ENCODE data around the gene RBM38. TPM values are rescaled to one million over a fixed set of nuclear protein-coding genes. Genes with fewer than 3 reads are reported as not detected.

The RBM38 gene
- total and polyA plus RNA-seq, 10 of the 15 experiments (the other 5 are each of a cell fraction or from before 2014, with no cell fraction given) = 0.32 to 118 (median 25.2) TPM

GRCh38 chr20:57410398-57410920 lies 19.3 kb downstream of the RBM38 start:
- Histone ChIP-seq H2AFZ (ENCODE audit: control insufficient read depth, low read depth, low read length) (no peak overlapping the region), H3K27me3 (replicated peaks in 1 of 2; ENCODE audit: control insufficient read depth in 2 of 2, insufficient read depth in 2 of 2, low read length in 1 of 2) (no peaks in the 10 kb centered on the region), H3K4me3 (no peak overlapping the region), H4K20me1 (ENCODE audit: control insufficient read depth, insufficient read depth) (peaks cover 2% of the 10 kb centered on the region), H3K9me3 (replicated peaks; ENCODE audit: control insufficient read depth, insufficient read depth, low read length) (no peaks in the 10 kb centered on the region), H3K27ac (ENCODE audit: control insufficient read depth, insufficient read depth) (no peak overlapping the region), H3K4me1 (ENCODE audit: control insufficient read depth, insufficient read depth, low read length) (no peaks in the 10 kb centered on the region), H3K79me2 (ENCODE audit: control insufficient read depth, insufficient read depth, low read length) (no peaks in the 10 kb centered on the region), H3K36me3 (ENCODE audit: control insufficient read depth in 2 of 2, insufficient read depth in 2 of 2, low read length in 1 of 2) (peaks cover 15 to 27% of the 10 kb centered on the region in 2 experiments), H3K4me2 (ENCODE audit: control insufficient read depth, insufficient read depth) (no peak overlapping the region), H3K9ac (ENCODE audit: control insufficient read depth, insufficient read depth, low read length) (no peak overlapping the region)
- 83% methylated on average over 15 of the region's 15 CpGs for WGBS (ENCODE audit: insufficient coverage, insufficient replicate concordance, low lambda C conversion rate, missing lambda C conversion rate)
- FAIRE-seq (no peak), DNase-seq (ENCODE audit: low read depth, low spot score) (no peak), ATAC-seq (0 out of 3 replicates have a peak, but pooled peaks have one; percentile 4)
- ChIA-PET RAD21 (ENCODE audit: unreplicated experiment) (interaction anchor here (1.2 kb wide), 1 partner anchor 59 kb away, joined by 3 read pairs; no protein-coding TSS in a partner anchor), SMC1A (ENCODE audit: uncharacterized antibody, unreplicated experiment) (interaction anchor here (3.3 kb wide), 1 partner anchor 63 kb away, joined by 8 read pairs; no protein-coding TSS in a partner anchor), CTCF (no interaction called here), POLR2A (no interaction called here)
- intact Hi-C loops (cut with micrococcal nuclease; ENCODE audit: unreplicated experiment) = no loop called here
- in situ Hi-C loops (cut with MboI) = no loop called here
- TF ChIP-seq POLR2A (IDR thresholded peaks at IDR 0.05; ENCODE audit: low read depth, low read length) (peak; percentile 30; the same call in 1 of the 2 replicates), E2F8 (IDR thresholded peaks at IDR 0.05; ENCODE audit: low read depth, partially characterized antibody) (no peak), BCL3 (IDR thresholded peaks at IDR 0.05; ENCODE audit: borderline replicate concordance, insufficient read depth, low read depth, low read length, poor library complexity, severe bottlenecking) (peak; percentile 1)
- no TSS peak for BruUV-seq (replicated peaks)

Measured in GM12878 (cell line).